NCI-H446 (cell line): Measurements from ENCODE around the gene RTN4R.

Experiments used
- DNase-seq, 2 experiments: peaks; one replicate each; lab custom pipeline; 2025; lab: John Stamatoyannopoulos, UW

The RTN4R gene

DNA sequence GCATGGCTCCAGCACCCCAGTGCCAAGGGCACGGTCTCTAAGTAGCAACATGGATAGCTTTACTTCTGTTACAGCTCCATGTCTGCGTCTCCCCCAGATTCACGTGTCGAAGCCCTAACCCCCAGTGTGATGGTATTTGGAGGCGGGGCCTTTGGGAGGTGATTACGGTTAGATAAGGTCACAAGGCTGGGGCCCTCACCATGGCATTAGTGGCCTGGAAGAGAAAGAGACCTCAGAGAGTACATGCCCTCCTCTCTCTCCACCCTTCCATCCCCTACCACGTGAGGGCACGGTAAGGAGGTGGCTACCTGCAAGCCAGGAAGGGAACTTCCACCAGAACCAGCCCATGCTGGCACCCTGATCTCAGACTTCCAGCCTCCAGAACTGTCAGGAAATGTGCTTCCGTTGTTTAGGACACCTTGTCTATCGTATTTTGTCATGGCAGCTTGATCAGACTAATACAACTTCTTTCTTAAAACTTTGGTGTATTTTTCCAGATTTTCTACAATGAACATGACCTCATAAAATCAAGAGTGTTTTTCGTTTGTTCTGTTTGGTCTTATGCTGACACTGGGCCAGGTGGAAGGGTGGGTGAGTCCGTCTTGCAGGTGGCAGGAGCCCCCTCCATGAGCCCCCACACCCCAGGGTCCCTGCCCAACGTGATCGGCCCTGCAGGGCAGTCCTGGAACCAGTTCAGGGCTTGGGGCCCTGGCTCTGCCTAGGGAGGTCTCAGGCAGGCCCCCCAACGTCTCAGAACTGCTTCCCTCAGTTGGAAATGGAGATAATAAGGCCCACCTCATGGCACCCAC, 10.7 kb downstream of the RTN4R start:
- no peak for DNase-seq

DNA sequence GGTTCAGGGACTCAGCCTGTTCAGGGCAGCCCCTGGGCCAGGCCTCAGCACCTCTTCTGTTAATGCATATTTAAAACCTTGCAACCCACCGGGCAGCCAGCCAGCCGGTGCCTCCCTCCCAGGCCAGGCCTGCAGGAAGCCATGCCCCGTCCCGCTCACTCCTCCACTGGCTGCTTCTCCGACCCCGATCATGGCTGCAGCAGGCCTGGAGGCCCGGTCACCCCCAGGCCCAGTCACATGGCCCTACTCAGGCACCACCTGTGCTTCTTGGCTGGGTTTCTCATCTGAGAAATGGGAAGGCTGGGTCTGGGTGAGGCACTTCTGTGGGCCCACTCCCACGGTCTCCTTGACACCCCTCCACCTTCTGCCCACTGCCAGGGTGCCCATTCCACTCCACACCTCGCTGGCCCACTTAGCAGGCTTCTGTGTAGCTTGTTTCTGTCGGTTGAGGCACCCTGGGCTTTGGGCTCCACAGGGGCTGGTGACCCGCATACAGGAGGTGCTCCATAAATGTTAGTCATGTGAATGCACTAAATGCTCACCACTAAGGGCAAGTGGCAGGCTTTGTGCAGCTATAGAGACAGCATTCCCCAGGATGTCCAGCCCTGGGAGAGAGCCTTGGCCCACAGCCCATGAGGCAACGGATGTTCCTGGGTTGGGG, 11.4 kb downstream of the RTN4R start:
- DNase-seq: no peak

DNA sequence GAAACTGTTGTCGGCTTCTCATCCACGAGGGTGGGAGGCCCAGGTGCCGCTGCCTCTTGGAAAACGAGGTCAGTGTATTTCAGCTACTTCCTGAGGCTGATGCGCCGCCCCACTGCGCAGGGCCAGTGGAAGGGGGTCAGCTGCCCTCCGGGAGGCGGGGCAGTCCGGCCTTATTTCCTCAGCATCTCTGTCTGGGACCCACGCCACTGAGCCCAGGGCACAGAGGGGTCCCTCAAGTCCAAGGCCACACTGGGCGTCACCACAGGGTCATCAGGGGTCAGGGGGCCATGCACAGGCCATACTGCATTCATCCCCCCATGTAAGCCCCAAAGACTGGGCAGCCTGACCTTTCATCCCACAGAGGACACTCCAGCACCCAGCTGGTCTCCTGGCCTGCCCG, 12.1 kb downstream of the RTN4R start:
- DNase-seq: no peak

DNA sequence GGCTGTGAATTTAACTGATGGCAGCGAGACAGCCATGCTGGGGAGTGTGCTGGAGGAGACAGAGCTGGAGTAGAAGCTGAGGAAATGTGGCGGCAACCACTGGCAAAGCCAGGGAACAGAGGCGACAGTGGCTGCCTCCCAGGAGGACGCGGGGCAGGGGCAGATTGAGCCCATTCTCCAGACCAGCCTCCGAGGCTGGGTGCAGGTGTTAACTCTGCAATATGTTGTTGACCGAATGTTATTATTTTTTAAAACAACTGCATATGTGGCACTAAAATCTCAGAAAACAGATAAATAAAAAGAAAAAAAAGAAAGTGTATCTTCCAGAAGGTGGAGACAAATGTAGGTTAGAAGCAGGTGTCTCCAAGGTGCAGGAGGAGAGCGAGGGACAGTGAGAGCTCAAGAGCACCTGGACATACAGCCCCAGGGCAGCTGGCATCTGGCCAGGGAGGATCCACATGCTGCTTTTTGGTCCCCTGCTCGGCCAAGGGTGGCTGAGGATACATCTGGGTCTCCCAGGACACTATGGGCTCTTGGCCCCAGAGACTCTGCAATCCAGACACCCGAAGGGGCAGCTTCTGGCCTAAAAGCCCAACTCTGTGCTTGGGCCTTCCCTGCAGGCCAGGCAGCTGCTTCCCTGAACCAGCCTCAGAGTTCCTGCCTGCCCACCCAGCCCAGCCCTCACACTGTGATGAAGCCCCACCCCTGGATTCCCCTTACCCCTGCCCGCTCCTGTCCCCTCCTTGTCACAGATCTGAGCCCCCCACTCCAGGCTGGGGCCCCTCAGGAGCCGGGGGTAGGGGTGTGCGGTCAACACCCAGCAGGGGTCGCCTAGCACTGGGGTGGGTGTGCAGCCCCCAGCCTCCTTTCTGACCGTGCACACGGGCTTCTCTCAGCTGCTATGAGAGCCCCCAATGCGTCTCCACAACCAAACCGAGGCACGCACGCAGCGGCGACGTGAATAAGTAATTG, 12.9 kb downstream of the RTN4R start:
- DNase-seq: no peak

DNA sequence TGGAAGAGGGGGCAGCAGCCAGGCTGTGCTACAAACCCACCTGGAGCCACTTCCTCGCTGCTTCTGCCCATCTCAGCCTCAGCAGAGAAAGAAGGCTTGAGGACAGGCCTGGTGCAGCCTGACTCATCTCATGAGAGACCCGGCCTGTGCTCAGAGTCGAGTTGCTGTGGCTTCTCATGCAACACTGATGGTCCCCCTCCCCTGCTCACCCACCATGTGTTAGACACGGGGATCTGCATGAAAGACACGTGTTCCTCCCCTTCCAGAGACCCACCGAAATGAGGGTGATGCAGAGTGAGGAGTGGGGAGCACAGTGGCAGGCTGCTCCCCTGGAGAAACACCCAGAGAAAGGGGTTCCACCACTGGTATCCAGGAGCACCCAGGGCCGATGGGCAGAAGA, 15.0 kb downstream of the RTN4R start:
- no peak for DNase-seq

DNA sequence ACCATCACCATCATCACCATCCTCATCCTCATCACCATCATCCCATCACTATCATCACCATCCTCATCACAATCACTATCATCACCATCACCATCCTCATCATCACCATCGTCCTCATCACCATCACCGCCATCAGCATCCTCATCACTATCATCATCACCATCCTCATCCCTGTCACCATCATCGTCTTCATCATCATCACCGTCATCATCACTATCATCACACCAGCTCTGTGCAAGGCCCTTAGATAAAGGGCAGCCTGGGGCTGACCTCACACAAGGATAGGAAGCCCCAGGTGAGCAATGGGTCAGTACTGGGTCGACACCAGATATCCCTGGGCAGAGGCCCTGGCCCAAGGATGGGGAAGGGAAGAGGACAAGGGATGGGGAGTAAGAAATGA, 16.1 kb downstream of the RTN4R start:
- DNase-seq: no peak

DNA sequence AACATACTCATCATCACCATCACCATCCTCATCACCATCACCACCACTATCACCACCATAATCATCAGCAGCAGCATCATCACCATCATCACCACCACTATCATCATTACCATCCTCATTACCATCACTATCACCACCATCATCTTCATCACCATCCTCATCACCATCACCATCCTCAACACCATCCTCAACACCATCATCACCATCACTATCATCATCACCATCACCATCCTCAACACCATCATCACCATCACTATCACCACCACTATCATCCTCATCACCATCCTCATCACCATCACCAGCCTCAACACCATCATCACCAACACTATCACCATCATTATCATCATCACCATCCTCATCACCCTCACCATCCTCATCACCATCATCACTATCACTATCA, 16.6 kb downstream of the RTN4R start:
- DNase-seq: no peak

DNA sequence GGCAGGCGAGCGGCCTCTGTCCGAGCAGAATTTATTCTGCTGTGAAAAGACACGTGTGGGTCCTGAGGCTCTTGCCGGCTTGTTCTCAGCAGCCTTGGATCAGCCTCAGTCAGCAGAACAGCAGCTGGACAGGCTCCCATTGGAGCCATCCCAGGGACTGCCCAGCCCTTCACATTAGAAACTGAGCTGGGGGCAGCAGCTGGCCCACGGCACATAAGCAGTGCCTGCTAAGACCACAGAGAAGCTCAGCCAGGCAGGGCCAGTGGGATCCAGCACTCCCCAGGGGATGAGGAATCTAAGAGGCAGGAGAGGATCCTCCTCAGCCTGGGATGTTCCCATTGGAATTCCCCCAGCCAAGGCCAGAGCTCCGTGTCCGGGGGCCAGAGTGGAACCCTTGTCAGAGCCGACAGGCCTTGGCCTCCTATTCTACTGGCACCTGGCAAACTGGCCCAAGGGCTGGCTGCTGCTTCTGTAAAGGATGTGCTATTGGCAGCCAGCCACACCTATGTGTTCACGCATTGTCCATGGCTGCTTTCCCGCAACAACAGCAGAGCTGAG, 18.2 kb downstream of the RTN4R start:
- peak; percentile 51 to 89 for DNase-seq

DNA sequence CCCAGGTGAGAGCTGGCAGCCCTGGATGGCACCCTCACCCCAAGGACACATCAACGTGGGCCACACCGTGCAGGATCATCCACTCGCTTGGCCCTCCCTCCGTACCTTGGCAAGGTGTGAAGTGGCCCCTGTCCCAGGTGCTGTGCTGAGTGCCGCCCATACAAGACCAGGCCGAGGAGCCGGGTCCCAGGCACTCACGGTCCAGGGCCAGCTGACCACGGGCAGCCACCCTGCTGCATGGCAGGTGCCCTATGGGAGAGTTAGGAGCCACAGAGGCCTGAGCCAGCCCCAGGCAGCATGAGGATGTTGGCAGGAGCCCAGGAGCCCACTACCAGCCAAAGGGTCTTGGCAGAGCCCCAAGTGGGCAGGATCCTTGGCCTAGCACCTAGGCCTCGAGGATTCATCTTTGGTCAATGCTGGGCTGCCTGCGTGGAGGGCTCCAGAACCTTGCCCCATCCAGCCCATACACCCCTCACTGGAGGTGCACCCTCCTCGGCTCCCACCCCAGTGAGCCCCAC, 19.6 kb downstream of the RTN4R start:
- peak; percentile 21 to 86 for DNase-seq

DNA sequence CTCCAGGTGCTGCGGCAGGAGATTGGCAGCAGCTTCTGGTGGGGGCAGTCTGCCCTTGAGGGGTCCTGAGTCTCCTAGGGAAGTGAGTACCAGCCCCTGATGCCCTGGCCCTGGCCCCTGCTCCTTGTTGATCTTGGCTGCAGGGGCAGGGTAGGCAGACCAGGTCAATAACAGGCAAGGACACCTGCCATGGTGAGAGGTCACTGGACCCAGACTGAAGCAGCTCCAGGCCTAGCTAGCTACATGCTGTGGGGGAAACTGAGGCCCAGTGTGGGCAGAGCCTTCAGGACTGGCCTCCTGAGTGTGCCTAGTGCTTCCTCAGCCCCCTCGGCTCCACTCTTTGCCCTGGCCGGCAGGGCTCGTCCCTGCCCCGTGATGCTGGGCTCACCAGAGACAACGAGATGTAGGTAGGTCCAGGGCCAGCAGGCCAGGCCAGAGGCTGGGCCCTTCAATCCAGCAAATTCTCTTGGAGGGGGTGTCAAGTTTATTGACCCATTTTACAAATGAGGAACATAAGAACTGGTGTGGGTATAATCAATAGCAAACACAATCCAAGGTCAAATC, 20.4 kb downstream of the RTN4R start:
- DNase-seq: no peak

DNA sequence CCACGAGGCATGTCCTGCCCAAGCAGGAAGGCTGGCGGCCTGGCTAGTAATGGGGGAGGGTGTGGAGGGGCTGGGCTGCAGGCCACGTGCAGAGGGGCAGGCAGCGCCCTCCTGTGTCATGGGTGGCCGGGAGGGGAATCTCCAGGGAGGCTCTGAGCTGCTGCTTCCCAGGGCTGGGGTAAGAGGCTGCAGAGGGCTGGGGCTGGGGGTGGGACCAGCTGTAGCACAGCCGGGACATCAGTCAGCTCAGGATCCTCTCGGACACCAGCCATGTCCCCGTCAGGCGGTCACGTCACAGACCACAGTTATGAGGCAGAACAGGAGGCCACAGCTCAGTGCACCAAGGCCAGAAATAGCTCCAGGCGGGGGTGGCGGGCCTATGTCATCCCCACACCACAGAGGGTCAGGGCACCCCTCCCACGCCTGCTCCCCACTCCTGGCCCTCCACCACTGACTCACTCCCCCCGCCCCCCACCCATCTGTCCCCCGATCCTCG, 21.1 kb downstream of the RTN4R start:
- no peak for DNase-seq

DNA sequence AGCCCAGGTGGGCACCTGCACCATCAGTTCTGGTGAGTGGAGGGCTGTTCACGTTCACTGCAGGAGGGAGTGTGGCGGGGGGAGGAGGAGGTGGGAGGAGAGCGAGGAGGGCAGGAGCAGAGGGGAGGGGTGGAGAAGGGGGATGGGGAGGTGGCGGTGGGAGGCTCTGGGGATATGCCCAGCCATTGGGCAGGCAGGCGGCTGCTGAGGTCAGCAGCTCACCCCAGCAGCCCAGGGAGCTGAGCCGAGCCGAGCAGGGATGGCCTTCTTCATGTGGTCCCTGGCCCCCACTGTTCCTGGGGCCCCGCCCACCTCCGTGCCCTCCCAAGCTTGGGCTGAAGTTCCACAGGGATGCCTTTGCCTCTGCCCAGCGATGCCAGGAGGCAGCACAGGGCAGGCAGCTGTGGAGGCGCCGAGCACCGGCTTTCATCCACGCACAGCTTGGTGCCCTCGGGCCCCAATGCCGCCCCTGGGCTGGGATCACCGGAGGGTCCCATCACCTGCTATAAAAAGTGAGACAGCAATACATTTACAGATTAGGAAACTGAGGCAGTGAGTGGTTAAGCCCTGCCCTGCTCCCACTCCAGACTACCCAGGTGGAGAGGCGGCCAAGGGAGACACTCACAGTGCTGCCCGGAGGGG, 21.6 kb downstream of the RTN4R start:
- DNase-seq: no peak

DNA sequence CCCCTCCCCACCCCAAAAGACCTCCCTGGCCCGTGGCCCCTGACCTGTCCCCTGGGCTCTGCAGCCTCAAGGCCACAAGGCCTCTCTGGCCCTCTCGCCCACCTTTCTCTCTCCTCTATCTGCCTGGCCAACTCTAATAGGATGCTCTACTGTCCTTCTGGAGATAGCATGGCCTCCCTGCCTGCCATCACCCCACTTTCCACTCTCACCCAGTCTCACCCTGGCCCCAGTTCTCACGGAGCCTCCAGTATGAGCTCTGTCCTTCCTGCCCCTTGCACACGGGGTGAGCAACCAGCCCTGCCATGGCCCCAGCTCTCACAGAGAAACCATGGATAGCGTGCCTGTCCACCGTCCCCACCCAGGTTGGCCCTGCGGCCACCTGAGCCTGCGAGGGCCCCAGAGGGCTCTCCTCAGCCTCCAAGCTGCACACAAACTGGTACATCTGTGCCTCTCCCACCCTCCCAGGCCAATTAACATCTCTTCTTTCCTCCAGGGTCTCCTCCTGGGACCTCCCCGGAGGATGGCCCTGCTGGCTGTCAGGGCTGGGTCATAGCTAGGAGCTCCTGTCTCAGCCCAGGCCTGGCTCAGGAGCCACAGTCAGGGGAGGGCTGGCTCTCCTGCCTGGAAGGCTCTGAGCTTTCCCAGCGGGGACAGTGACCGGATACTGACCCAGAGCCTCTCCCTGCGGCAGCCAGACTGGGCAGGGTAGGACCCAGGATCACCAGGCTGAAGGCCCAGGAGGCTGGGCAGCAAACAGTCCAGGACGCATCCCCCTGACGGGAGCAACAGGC, 22.3 kb downstream of the RTN4R start:
- DNase-seq: no peak

DNA sequence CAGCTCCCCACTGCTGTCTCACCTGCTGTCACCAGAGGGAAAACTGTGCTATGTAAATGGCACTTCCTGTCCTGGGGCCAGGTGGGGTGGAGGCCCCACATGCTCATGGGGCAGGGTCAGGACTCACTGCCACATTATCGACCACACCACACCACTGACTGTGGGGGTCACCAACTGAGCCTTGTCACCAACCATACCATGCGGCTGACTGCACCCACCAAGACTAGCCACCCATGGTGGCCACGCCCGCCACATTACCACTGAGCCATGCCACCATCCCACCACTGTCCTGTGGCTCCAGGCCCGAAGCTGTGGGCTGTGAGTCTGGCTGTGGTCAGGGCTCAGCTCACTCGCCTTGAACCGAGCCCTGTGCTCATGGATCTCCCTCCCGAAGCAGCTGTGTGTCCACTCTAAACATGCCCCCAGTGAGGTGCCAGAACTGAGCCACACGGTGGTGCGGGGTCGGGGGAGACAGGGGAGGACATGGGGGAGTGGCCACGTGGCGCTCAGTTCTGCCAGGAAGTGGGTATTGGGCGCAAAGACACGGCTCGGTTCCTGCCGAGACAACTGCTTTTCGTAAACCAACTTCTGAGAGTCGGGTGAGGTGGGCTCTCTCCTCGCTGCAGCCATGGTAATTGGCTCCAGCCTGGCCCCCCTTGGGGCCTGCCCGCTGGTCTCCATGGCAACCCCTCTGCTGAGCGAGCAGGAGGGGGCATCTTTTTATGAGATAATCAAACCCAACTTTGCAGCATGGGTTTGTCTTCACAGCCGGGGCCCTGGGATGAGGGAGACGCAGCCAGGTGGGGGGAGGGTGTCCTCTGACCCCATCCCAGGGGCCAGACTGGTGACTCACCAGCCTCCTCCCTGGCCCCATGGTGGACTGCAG, 23.2 kb downstream of the RTN4R start:
- no peak for DNase-seq

DNA sequence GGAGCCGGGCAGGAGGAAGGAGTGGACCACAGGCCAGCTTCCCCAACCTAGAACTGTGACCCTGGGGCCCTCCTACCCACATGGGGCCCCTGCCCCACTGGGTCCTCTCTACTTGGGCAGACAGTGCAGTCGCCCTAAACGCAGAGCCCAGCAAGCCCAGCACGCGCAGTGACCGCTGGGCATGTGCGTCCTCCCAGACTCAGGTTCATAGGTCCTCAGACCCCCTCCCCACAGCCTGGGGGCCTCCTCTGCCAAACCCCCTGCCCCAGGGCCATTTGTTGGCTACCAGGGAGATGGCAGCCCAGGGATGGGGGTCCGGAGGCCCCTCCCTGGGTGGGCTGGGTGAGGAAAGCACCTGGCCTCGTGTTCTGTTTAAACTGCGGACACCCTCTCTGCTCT, 23.9 kb downstream of the RTN4R start:
- no peak for DNase-seq

DNA sequence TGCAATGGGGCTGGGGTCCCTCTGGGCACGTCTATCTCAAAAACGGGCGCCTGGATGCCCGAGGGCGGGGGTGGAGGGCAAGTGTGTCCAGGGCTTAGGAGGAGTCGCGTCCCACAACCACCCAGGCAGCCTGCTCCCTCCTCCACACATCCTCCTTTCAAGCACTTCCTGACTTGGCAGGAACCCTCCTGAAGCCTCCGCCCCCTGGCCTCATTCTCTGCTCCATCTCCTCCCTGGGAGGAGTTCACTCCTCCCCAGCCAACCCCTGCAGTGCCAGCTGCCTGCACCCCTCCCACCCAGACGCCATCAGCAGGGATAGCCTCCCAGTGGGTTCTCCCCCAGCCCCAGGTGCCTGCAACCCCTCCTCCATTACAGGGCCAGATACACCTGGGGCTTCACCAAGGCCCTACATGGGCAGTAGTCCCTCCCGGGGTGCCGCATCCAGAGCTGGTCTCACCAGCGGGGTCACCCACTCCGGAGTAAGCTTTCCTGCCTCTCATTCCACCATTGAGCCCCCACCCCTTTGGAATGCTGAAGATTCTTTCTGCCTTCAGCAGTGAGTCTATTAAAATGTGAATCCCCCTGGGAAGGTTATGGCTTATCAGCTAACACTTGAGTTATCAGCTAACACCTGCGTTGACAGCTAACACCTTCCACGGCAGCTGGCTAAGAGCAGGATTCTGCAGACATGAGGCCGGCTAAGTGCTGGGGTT, 24.4 kb downstream of the RTN4R start:
- peak; percentile 69 to 85 for DNase-seq

DNA sequence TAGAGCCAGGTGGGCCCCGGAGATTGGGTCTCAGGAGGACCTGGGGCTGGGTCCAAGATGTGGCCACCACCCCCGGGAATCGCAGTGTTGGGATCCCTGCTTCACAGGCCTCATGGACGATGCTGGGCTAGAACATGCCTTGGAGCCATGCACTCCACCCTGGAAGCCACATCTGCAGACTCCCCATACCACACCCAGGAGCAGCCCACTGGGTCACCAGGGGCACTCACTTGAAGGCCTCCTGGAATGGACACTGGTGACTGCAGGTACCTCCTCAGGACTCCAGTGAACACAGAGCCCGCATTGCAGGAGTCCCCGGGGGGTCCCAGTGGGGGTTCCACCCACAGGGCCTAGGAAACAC, 25.0 kb downstream of the RTN4R start:
- DNase-seq: no peak

DNA sequence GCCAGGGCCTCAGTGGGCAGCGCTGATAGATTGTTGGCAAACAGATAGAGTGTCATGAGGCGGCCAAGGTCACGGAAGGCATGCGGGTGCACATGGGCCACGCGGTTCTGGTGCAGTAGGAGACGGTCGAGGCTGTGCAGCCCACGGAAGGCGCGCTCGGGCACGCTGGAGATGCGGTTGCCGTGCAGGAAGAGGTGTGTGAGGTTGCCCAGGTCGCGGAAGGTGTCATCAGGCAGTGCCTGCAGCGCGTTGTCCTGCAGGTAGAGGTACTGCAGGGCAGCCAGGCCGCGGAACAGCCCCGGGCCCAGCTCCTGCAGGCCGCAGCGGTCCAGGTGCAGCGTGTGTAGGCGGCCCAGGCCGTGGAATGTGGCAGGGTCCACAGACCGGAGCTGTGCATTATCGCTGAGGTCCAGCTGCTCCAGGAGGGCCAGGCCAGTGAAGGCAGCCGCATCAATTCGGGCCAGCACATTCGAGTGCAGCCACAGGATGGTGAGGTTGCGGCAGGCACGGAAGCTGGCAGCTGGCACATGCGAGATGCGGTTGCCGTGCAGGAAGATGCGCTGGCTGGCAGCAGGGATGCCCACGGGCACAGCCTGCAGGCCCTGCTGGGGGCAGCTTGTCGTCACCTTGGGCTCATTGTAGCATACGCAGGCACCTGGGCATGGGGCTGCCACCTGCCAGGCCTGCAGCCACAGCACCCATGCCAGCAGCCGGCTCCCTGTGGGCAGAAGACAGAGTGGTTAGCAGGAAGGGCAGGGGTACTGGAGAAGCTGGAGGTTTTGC, 25.5 kb downstream of the RTN4R start:
- no peak for DNase-seq
